Esophagus muscularis mucosa (tissue), 3 donors: ENCODE measurements around the gene ALDH1A3.

Experiments used
- CTCF ChIP-seq, 3 experiments: fragments of 200-600 bp in 2 of 3; fragments of 450-650 bp in 1 of 3; sonication (generic) in 2 of 3; IDR thresholded peaks; one replicate each; pipeline ENCODE4 v1.5.1; 2017 to 2019; ENCODE audit warnings: antibody characterized with exemption in 3 of 3, mild to moderate bottlenecking in 2 of 3, moderate library complexity in 1 of 3
- POLR2A ChIP-seq: fragments of 450-650 bp; IDR thresholded peaks from one replicate; pipeline ENCODE4 v1.6.1; 2017; ENCODE audit warnings: antibody characterized with exemption, moderate library complexity, mild to moderate bottlenecking, low read depth

DNA sequence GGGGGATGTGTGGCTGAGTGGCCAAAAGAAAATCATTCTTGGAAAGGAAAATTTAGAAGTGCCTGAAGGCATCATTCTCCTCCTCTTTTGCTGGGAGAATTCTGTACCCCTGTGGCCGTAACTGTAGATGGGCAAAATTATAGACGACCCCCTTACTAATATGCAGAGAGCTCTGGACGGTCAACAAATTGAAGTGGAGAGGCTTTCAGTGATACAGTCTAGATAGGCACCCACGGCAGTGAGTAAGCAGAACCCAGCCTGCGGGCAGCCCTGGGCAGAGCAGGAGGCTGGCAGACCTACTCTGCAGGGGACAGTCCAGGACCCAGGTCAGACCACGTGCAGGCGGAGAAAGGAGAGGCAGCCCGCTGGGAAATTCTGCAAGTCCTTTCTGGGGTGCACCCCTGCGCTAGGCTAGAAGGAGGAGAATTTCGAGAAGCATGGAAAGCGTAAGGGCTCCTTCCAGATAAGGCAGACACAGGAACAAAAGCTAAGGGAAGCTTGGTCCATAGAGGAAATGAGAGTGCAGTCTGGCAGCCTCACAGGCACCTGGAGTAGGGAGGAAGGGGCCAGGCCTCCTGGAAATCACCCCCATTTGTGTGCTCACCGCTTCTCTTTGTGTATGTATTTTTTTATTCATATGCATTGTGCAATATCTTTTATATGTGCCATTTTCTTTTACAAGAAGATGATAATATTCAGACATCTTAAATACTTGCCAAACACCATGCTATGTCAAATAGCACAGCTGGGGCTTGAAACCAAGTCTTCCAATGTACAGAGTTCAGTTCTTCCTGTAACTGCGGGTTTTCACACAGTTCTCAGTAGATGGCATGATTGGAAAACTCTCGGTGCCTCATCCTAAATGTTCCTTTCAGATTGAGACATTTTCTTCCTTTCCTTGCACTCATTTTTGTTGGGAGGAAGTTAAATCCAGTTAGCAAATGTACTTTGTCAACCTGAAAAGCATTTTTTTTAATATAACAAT lies 79.7 kb downstream of the ALDH1A3 start:
- TF ChIP-seq CTCF (IDR thresholded peaks at IDR 0.05) (no peak), POLR2A (no peak)
